Activated T-cell treated with anti-CD3 and anti-CD28 coated beads, Interleukin-2, amount 50 U/mL, for 48 hours (primary cell): ENCODE results near the gene LMX1B.
A peak's percentile ranks its signal among the peaks of the same experiment; 100 is the strongest.

Experiments used
- DNase-seq, 2 experiments: peaks; one replicate each; pipeline ENCODE4 v3.0.0-alpha.2; 2020

LMX1B gene

GRCh38 chr9:126681336-126681735 is 67.6 kb downstream of the LMX1B start:
- no peak for DNase-seq

- DNase-seq = no peak
Measured at GRCh38 chr9:126682113-126682810, 68.5 kb downstream of the LMX1B start.

GRCh38 chr9:126682928-126683697 is 69.4 kb downstream of the LMX1B start:
- DNase-seq = no peak

- DNase-seq = no peak
Measured at GRCh38 chr9:126683698-126684044, 69.9 kb downstream of the LMX1B start.

GRCh38 chr9:126684345-126684744 is 70.6 kb downstream of the LMX1B start:
- no peak for DNase-seq

- no peak for DNase-seq
Measured at GRCh38 chr9:126684965-126685465, 71.3 kb downstream of the LMX1B start.

GRCh38 chr9:126687930-126688461 is 74.3 kb downstream of the LMX1B start:
- DNase-seq = no peak

- no peak for DNase-seq
Measured at GRCh38 chr9:126688617-126689016, 74.9 kb downstream of the LMX1B start.

GRCh38 chr9:126689027-126689825 is 75.5 kb downstream of the LMX1B start:
- no peak for DNase-seq

- DNase-seq = peak; percentile 71 to 76
Measured at GRCh38 chr9:126690431-126691051, 76.8 kb downstream of the LMX1B start.

- DNase-seq = no peak
Measured at GRCh38 chr9:126692041-126692758, 78.5 kb downstream of the LMX1B start.

- no peak for DNase-seq
Measured at GRCh38 chr9:126692759-126693427, 79.2 kb downstream of the LMX1B start.

- no peak for DNase-seq
Measured at GRCh38 chr9:126693428-126693944, 79.8 kb downstream of the LMX1B start.

GRCh38 chr9:126694206-126695081 is 80.7 kb downstream of the LMX1B start:
- no peak for DNase-seq

GRCh38 chr9:126695186-126695585 is 81.5 kb downstream of the LMX1B start:
- no peak for DNase-seq

GRCh38 chr9:126695701-126696400 is 82.1 kb downstream of the LMX1B start:
- DNase-seq = no peak

GRCh38 chr9:126696401-126697145 is 82.8 kb downstream of the LMX1B start:
- no peak for DNase-seq

GRCh38 chr9:126697330-126697729 is 83.6 kb downstream of the LMX1B start:
- no peak for DNase-seq

- no peak for DNase-seq
Measured at GRCh38 chr9:126698251-126698650, 84.5 kb downstream of the LMX1B start.
